Cardiac muscle cell (in vitro differentiated cells and primary cell): ENCODE measurements around the gene GCH1. TPM values are rescaled to one million over a fixed set of nuclear protein-coding genes. Genes with fewer than 3 reads are reported as not detected.
A peak's percentile ranks its signal among the peaks of the same experiment; 100 is the strongest.

ENCODE experiments used
- DNase-seq, 2 donors: peaks; one replicate each; pipeline versions ENCODE4 v3.0.0 to v3.0.0-alpha.2; 2010 to 2017; ENCODE audit warnings: low read depth in 1 of 2, low spot score in 1 of 2
- H3K27ac ChIP-seq: fragments of 200-600 bp; sonication (generic); 2 replicates; pipeline ENCODE4 v1.5.1; 2016
- H3K27me3 ChIP-seq: fragments of 200-600 bp; sonication (generic); 2 replicates; pipeline ENCODE4 v1.6.0; 2016; ENCODE audit warnings: control low read depth
- H3K36me3 ChIP-seq: fragments of 200-600 bp; sonication (generic); 2 replicates; pipeline ENCODE4 v1.5.1; 2016; ENCODE audit warnings: control low read depth
- H3K4me1 ChIP-seq: fragments of 200-600 bp; sonication (generic); 2 replicates; pipeline ENCODE4 v1.8.1; 2017; ENCODE audit warnings: low read depth, mild to moderate bottlenecking, mixed run types
- H3K4me3 ChIP-seq: fragments of 200-600 bp; sonication (generic); 2 replicates; pipeline ENCODE4 v1.5.1; 2016; ENCODE audit warnings: mild to moderate bottlenecking
- H3K9me3 ChIP-seq: fragments of 200-600 bp; sonication (generic); 2 replicates; pipeline ENCODE4 v1.5.1; 2017; ENCODE audit warnings: low read depth, mild to moderate bottlenecking, control low read depth
- CTCF ChIP-seq: IDR thresholded peaks from 2 replicates; pipeline ENCODE4 v1.5.1; 2012; ENCODE audit warnings: low read depth, mild to moderate bottlenecking, low read length
- polyA plus RNA-seq: library from polyadenylated mRNA; unstranded; fragments of >200 nt; fragmentation: Nextera tagmentation; extraction: Ambion mirVana; gene quantifications from 2 replicates; pipeline ENCODE4 v1.2.1, GENCODE V29; 2016
- total RNA-seq: library from RNA; depleted of rRNA; stranded (reverse); fragments of >200 nt; gene quantifications from 2 replicates; pipeline ENCODE4 v1.2.3, GENCODE V29; 2016

Gene GCH1
- total and polyA plus RNA-seq, 2 experiments from 2014 or later, result 3.0 to 3.5 TPM

- no peaks in the 10 kb centered on the region for H3K27me3 ChIP-seq
- TF ChIP-seq CTCF, result no peak
Observed at GRCh38 chr14:54798465-54799124, 104.0 kb downstream of the GCH1 start.

GRCh38 chr14:54797986-54798385, 104.6 kb downstream of the GCH1 start:
- Histone ChIP-seq H3K4me1 (no peaks in the 10 kb centered on the region), H3K4me3 (no peak overlapping the region), H3K27me3 (no peaks in the 10 kb centered on the region), H3K27ac (no peak overlapping the region), H3K9me3 (no peaks in the 10 kb centered on the region), H3K36me3 (no peaks in the 10 kb centered on the region)
- no peak for TF ChIP-seq CTCF
- DNase-seq, result no peak

More at GRCh38 chr14:54798465-54799124, 104.0 kb downstream of the GCH1 start:
- H3K4me1 ChIP-seq, result no peaks in the 10 kb centered on the region
- H3K27ac ChIP-seq, result no peak overlapping the region
- DNase-seq, result no peak
- no peak overlapping the region for H3K4me3 ChIP-seq
- no peaks in the 10 kb centered on the region for H3K9me3 ChIP-seq
- no peaks in the 10 kb centered on the region for H3K36me3 ChIP-seq

- no peak for DNase-seq
Observed at GRCh38 chr14:54797556-54797955, 105.1 kb downstream of the GCH1 start.

DNA sequence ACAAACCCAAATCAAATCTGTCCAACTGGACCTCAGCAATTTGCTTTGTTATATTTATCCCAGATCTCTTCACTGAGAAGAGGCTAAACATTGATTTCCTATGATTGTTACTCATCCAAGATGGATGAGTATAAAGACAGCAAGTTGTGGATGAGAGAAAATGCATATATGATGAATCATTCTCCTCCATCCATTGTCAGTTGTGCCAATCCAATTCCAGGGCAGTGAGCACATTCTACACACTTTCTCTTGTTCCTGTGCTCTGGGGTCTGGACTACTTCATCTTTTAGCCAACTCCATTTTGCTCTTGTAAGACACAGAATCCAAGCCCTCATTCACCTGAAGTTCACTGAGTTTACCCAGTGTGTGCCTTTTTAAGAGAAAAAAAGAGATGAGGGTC, 105.7 kb downstream of the GCH1 start:
- H3K9me3 ChIP-seq, result no peaks in the 10 kb centered on the region
- H3K36me3 ChIP-seq, result no peaks in the 10 kb centered on the region
- TF ChIP-seq CTCF, result no peak
- no peaks in the 10 kb centered on the region for H3K27me3 ChIP-seq
- peak in 1 of 2 donors; percentile 41 for DNase-seq
- H3K27ac ChIP-seq, result no peak overlapping the region
- no peaks in the 10 kb centered on the region for H3K4me1 ChIP-seq
- H3K4me3 ChIP-seq, result no peak overlapping the region

More at GRCh38 chr14:54797556-54797955, 105.1 kb downstream of the GCH1 start:
- Histone ChIP-seq H3K9me3 (no peaks in the 10 kb centered on the region), H3K36me3 (no peaks in the 10 kb centered on the region), H3K4me1 (no peaks in the 10 kb centered on the region), H3K27ac (no peak overlapping the region), H3K4me3 (no peak overlapping the region), H3K27me3 (no peaks in the 10 kb centered on the region)
- no peak for TF ChIP-seq CTCF

- no peak for DNase-seq
- H3K27ac ChIP-seq, result no peak overlapping the region
- H3K27me3 ChIP-seq, result no peaks in the 10 kb centered on the region
- H3K4me1 ChIP-seq, result no peaks in the 10 kb centered on the region
- no peaks in the 10 kb centered on the region for H3K9me3 ChIP-seq
- no peak for TF ChIP-seq CTCF
- peaks cover 12% of the 10 kb centered on the region for H3K36me3 ChIP-seq
- no peak overlapping the region for H3K4me3 ChIP-seq
Observed at GRCh38 chr14:54794796-54795195, 107.8 kb downstream of the GCH1 start.
